Esophagus mucosa (tissue), 1 donor: ENCODE results near the gene OPA3. TPM values are rescaled to one million over a fixed set of nuclear protein-coding genes. Genes with fewer than 3 reads are reported as not detected.

Source experiments
- ATAC-seq: fragments of 200-7000 bp; cut with Tn5 transposase; one replicate; pipeline ENCODE4 v1.9.1; 2020
- total RNA-seq: library from RNA; stranded (reverse); gene quantifications from one replicate; pipeline ENCODE4 v1.2.4, GENCODE V29; 2023
- donor health status: DM: yes; HTN: yes; CAD: no.

Gene OPA3
- total RNA-seq, 1 donor from 2014 or later: 10.0 TPM

GRCh38 chr19:45564131-45564780 lies 20.3 kb downstream of the OPA3 start:
- ATAC-seq: no peak

- ATAC-seq: no peak
Observed at GRCh38 chr19:45560686-45561085, 23.9 kb downstream of the OPA3 start.

- ATAC-seq: no peak
Observed at GRCh38 chr19:45560038-45560437, 24.6 kb downstream of the OPA3 start.

GRCh38 chr19:45558399-45558878 lies 26.2 kb downstream of the OPA3 start:
- peak; percentile 84 for ATAC-seq

GRCh38 chr19:45556835-45557234 lies 27.8 kb downstream of the OPA3 start:
- ATAC-seq: no peak

- no peak for ATAC-seq
Observed at GRCh38 chr19:45554481-45554880, 30.1 kb downstream of the OPA3 start.

GRCh38 chr19:45553464-45553863 lies 31.1 kb downstream of the OPA3 start:
- peak; percentile 61 for ATAC-seq

GRCh38 chr19:45547965-45548609 lies 36.5 kb downstream of the OPA3 start:
- ATAC-seq: peak; percentile 92

- ATAC-seq: no peak
Observed at GRCh38 chr19:45547211-45547770, 37.3 kb downstream of the OPA3 start.

- peak; percentile 56 for ATAC-seq
Observed at GRCh38 chr19:45542234-45542668, 42.4 kb downstream of the OPA3 start.

GRCh38 chr19:45539459-45539858 lies 45.1 kb downstream of the OPA3 start:
- peak; percentile 72 for ATAC-seq

- no peak for ATAC-seq
Observed at GRCh38 chr19:45531349-45531748, 53.3 kb downstream of the OPA3 start.

GRCh38 chr19:45529420-45529785 lies 55.2 kb downstream of the OPA3 start:
- ATAC-seq: no peak

- peak; percentile 71 for ATAC-seq
Observed at GRCh38 chr19:45528744-45529419, 55.7 kb downstream of the OPA3 start.

GRCh38 chr19:45528149-45528743 lies 56.4 kb downstream of the OPA3 start:
- ATAC-seq: peak; percentile 66

GRCh38 chr19:45527731-45528130 lies 56.9 kb downstream of the OPA3 start:
- ATAC-seq: peak; percentile 0

- no peak for ATAC-seq
Observed at GRCh38 chr19:45526971-45527370, 57.6 kb downstream of the OPA3 start.

- ATAC-seq: no peak
Observed at GRCh38 chr19:45526143-45526542, 58.5 kb downstream of the OPA3 start.

GRCh38 chr19:45524575-45525129 lies 60.0 kb downstream of the OPA3 start:
- no peak for ATAC-seq

GRCh38 chr19:45523642-45524256 lies 60.9 kb downstream of the OPA3 start:
- ATAC-seq: peak; percentile 89

- ATAC-seq: no peak
Observed at GRCh38 chr19:45522010-45522941, 62.3 kb downstream of the OPA3 start.
